Muscle of arm (tissue), 14 donors: ENCODE data around the gene ZNF480. TPM values are rescaled to one million over a fixed set of nuclear protein-coding genes. Genes with fewer than 3 reads are reported as not detected.
"Not testable (repeated sequence)": the region's sequence is repeated elsewhere in the genome, so short reads cannot be mapped to it uniquely, and the experiment has no call there.

Source experiments
- DNase-seq: peaks from one replicate; pipeline ENCODE4 v3.0.0-alpha.2; 2013
- long read RNA-seq, 11 donors: transcript quantifications; one replicate each; lab custom pipeline, GENCODE V29; 2026
- polyA plus RNA-seq, 12 donors: library from polyadenylated mRNA; unstranded; fragments of 120-200 nt; gene quantifications; one replicate each; pipeline ENCODE4 v1.2.1, GENCODE V29; 2013; ENCODE audit not compliant: insufficient read length in 12 of 12

Gene ZNF480
- polyA plus RNA-seq = 10 to 100 TPM in 6 of 12 donors, 1 to 10 TPM in 5, not detected in 1; 9.1 to 15.8 (median 10.1) TPM
- long read RNA-seq, donor 1, full-length matches to known transcripts = 3 of 3 reads
- long read RNA-seq, donor 1, partial matches to known transcripts = 0 of 3 reads
- long read RNA-seq, donor 1, other reads (novel, unspliced or antisense) = 0 of 3 reads
- long read RNA-seq, donor 2, full-length matches to known transcripts = 4 of 4 reads
- long read RNA-seq, donor 2, partial matches to known transcripts = 0 of 4 reads
- long read RNA-seq, donor 2, other reads (novel, unspliced or antisense) = 0 of 4 reads
- long read RNA-seq, donor 3, full-length matches to known transcripts = 2 of 2 reads
- long read RNA-seq, donor 3, partial matches to known transcripts = 0 of 2 reads
- long read RNA-seq, donor 3, other reads (novel, unspliced or antisense) = 0 of 2 reads
- long read RNA-seq, donor 4, full-length matches to known transcripts = 1 of 1 reads
- long read RNA-seq, donor 4, partial matches to known transcripts = 0 of 1 reads
- long read RNA-seq, donor 4, other reads (novel, unspliced or antisense) = 0 of 1 reads
- long read RNA-seq, donor 5, full-length matches to known transcripts = 2 of 2 reads
- long read RNA-seq, donor 5, partial matches to known transcripts = 0 of 2 reads
- long read RNA-seq, donor 5, other reads (novel, unspliced or antisense) = 0 of 2 reads
- long read RNA-seq, donor 6, full-length matches to known transcripts = 1 of 1 reads
- long read RNA-seq, donor 6, partial matches to known transcripts = 0 of 1 reads
- long read RNA-seq, donor 6, other reads (novel, unspliced or antisense) = 0 of 1 reads
- long read RNA-seq, donor 7, full-length matches to known transcripts = 2 of 2 reads
- long read RNA-seq, donor 7, partial matches to known transcripts = 0 of 2 reads
- long read RNA-seq, donor 7, other reads (novel, unspliced or antisense) = 0 of 2 reads
- long read RNA-seq, donor 8, full-length matches to known transcripts = 3 of 8 reads
- long read RNA-seq, donor 8, partial matches to known transcripts = 5 of 8 reads
- long read RNA-seq, donor 8, other reads (novel, unspliced or antisense) = 0 of 8 reads
- long read RNA-seq, donor 9, partial matches to known transcripts = 0 of 1 reads
- long read RNA-seq, donor 9, other reads (novel, unspliced or antisense) = 0 of 1 reads
- long read RNA-seq, donor 10, full-length matches to known transcripts = 3 of 3 reads
- long read RNA-seq, donor 10, partial matches to known transcripts = 0 of 3 reads
- long read RNA-seq, donor 10, other reads (novel, unspliced or antisense) = 0 of 3 reads
- long read RNA-seq, donor 11, full-length matches to known transcripts = 2 of 2 reads
- long read RNA-seq, donor 11, partial matches to known transcripts = 0 of 2 reads
- long read RNA-seq, donor 11, other reads (novel, unspliced or antisense) = 0 of 2 reads

DNA sequence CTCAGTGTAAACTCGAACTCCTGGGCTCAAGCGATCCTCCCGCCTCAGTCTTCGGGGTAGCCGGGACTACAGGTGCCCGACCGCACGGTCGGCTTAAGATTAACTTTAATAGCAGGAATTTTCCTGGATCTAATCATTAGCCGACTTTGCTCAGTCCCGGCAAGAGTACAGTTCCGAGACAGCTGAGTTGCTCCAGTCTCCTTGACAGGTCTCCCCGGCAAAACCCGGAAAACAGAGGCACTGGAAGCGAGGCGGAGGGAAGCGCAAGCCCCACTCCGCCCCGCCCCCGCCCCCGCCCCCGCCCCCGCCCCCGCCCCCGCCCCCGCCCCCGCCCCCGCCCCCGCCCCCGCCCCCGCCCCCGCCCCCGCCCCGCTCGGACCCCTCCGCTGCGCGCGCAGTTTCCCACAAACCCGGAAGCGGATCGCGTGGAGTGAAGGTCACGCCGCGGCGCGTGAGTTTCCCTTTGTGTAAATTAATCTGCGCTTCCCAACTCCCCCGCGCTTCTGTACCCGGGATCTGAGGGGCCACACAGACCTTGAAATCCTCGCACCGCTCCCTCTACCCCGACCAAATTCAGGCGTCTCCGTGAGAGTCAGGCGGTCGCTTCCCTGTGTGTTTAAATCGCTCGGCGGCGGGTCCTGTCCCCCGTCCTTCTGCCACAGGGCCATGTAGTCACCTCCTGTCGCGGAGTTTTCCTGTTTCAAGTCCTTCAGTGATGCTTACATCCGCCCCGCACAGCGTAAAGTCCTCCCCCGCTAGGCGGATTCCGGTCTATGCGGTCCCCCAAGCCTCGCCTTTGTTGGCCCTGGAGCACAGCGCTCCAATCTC, at the start of gene ZNF480:
ZNF480 (plus strand) TSS at position 397 of the 828 bp plus-strand sequence. CDS start 3,244 bp downstream, outside the sequence.
- DNase-seq = peak; percentile 88

GRCh38 chr19:52248241-52248640, 48.7 kb upstream of the ZNF480 start:
- peak; percentile 33 for DNase-seq

DNA sequence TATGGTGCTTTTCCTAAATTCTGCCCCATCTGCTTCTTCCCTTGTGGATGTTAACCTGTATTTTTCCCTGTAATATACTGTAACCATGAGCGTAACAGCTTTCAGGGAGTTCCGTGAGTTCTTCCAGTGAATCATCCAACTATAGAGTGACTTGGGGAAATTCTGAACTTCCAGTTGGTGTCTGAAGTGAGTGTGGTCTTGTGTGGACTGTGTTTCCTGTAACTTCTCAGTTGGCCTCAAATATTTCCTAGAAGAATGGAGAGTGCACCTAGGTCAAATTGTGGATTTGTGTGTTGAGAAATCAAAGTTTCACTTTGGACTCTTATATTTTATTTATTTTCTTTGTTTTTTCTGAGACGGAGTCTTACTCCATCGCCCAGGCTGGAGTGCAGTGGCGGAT, 38.5 kb upstream of the ZNF480 start:
- no peak for DNase-seq

DNA sequence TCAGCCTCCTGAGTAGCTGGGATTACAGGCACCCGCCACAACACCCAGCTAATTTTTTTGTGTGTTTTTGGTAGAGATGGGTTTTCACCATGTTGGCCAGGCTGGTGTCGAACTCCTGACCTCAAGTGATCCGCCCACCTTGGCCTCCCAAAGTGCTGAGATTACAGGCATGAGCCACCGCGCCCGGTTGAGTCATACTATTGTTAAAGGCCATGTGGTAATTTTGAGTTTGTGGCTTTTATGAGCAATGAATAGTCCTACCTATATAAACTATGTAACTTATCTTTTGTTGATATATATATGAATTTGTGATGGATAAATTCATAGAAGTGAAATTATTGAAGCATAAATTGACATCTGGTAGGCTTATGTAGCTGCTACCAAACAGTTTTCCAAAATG, 31.4 kb upstream of the ZNF480 start:
- not testable (repeated sequence) for DNase-seq

DNA sequence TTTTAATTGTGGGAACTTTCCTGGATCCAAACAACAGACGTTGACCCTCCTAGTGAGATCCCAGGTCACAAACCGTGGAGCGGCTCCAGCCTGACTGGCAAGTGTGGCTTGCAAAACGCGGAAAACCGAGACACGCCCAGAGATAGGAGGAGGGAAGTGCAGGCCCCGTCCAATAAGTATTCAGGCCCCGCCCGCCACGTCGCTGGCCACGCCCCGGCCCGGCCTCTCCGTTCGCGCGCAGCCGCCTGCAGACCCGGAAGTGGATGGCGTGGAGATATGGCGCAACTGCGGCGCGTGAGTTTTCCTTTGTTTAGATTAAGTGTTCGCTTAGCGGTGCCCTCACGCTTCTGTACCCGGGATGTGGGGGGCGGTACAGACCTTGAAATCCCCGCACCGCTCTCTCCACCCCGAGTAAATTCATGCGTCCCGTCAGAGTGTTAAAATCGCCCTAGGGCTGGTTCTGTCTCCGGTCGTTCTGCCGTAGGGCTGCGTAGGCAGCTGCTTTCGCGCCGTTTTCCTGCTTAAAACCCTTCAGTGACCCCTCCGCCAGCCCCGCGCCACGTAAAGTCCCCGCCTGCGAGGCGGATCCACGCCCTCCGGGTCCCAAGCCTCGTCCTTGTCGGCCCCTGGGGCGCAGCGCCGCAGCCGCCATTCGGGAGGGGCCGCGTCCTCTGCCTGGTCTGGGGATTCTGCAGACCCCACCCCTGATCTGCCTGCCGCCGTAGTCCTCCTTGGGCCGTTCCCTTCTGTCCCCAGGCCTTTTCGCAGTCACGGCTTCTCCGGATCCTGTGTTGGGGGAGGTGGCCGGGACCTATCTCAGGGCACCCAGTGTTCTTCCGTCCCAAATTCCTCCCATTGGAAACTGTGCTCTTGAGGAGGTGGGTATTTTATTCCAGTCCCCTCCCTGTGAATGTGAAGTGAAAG, 27.4 kb upstream of the ZNF480 start, which contains the start of gene ZNF766:
ZNF766 (plus strand) TSS at position 250 of the 924 bp plus-strand sequence; CDS start at position 277, 27 bp downstream.
- peak; percentile 94 for DNase-seq

GRCh38 chr19:52270266-52270885, 26.6 kb upstream of the ZNF480 start:
- peak; percentile 22 for DNase-seq

DNA sequence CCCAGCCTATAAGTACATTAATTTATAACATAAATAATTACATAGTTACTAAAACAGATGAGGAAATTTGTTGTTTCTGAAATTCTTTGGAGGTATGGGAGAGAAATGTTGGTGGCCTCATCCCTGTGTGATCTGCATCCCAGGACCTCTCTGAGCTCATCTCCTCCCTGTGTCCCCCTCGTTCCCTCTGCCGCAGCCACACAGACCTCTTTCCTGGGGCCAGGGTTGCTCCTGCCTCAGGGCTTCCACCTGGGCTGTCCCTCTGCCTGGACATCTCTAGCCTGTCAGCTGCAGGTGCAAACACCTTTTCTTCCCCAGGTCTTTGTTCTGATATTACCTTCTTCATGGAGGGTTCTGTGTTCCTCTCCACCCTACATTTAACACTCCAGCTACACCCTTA, 23.7 kb upstream of the ZNF480 start:
- DNase-seq = no peak

DNA sequence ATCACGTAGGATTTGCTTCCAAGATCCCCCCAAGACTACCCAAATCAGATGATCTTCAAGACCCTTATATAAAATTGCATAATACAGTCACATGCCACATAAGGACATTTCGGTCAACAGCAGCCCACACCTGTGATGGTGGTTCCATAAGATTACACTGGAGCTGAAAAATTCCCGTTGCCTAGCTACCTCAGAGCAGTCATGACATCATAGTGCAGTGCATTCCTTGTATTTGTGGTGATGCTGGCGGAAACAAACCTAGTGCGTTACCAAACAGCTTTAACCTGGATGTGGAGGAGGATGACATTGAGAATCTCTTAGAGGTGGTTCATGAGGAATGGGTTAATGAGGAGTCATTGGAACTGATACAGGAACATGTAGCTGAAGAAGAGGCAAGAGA, 22.8 kb upstream of the ZNF480 start:
- DNase-seq = no peak

- no peak for DNase-seq
Measured at GRCh38 chr19:52275988-52276387, 21.0 kb upstream of the ZNF480 start.

DNA sequence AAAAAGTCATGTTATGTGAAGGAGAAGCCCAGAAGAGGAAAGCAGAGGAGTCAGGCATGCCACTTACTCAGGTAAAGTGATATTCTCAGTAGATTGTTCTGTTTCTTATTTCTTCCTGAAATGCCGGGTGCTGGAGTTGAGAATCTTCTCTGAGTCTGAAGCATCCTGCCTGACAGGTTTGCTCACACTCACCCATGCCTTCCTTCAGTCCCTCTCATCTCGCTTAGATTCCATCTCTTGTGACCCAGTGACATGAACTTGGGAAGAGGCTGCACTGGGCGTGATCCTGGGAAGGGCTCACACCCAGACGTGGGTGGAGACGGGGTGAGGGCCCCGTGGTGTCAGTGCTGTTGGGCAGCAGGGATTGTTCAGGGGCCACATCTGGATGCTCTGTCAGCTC, 19.5 kb upstream of the ZNF480 start:
- no peak for DNase-seq

DNA sequence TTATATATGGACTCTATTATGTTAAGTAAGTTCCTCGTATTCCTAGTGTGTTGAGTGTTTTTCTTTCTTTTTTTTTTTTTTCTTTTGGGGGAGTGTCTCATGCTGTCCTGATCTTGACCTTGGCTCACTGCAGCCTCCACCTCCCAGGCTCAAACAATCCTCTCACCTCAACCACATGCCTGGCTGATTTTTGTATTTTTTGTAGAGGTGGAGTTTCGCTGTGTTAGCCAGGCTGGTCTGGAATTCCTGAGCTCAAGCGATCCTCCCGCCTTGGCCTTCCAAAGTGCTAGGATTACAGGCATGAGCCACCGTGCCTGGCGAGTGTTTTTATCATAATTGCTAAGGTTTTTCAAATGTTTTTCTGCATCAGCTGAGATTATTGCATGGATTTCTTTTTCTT, 10.7 kb upstream of the ZNF480 start:
- DNase-seq = no peak

DNA sequence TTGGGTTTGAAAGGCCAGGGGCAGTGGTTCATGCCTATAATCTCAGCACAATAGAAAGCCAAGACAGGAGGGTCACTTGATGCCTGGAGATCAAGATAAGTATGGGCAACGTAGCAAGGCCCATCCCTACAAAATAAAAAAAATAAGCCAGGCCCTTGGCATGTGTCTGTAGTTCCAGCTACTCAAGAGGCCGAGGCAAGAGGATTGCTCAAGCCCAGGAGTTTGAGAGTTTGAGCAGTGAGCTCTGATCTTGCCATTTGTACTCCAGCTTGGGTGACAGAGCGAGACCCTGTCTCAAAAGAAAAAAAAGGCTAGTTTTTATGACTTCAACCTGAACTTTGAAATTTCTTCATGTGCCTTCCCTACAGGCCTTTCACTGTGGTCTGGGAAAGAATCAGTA, 5.2 kb upstream of the ZNF480 start:
- no peak for DNase-seq

- not testable (repeated sequence) for DNase-seq
Measured at GRCh38 chr19:52292946-52293345, 4.0 kb upstream of the ZNF480 start.

DNA sequence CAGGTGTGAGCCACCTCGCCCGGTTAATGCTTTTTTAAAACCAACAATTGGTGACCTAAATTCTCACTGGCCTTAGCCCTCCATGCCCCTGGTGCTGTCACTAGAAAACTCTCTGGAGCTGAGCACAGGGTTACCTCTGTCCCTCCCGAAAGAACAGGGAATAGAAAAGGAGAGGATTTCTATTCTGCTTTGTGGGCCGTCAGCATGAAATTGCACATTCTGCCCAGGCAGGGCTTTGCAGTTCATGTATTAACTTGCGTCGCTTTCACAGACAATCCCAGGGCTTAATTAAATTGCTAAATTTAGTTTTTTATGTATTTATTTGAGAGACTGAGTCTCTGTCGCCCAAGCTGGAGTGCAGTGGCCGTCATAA, 583 bp upstream of the ZNF480 start:
- DNase-seq = no peak

GRCh38 chr19:52297601-52298364, 814 bp downstream of the ZNF480 start:
- no peak for DNase-seq

DNA sequence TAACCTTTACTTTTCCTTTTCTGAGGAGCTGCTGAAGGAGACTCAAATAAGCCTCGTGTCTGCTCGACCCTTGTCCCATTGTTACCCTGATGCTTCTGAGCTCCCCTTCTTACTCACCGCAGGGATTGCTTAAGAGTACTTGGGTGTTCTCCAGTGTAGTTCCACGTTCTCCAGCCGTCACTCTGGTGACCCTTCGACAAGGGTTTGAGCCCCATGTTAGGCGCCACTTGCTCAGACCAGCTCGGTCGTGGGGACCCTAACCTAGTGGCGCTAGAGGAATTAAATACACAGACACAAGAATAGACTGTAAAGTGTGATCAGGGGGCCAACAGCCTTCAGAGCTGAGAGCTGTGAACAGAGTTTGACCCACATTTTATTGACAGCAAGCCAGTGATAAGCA, 10.3 kb downstream of the ZNF480 start:
- peak; percentile 3 for DNase-seq

GRCh38 chr19:52322429-52322828, 25.5 kb downstream of the ZNF480 start:
- DNase-seq = no peak

DNA sequence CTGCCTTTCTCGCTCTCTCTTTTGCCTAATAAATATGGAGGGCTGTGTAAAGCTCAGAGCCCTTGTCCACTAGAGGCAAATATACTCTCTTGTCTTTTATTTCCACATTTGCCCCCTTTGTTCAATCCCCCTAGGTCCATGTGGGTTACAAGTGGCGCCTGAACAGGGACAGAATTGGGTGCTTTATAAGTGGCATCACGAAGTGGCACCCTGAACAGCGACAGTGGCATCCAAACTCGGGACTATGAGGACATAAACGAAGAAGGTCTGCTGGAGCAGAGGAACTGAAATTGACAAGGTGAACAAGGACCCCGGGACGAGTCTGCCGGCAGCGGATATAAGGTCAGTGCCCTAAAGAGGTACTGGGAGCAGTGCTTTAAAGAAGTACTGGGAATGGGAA, 34.8 kb downstream of the ZNF480 start:
- no peak for DNase-seq
